GM12865 (cell line): ENCODE data around the gene SMAD7.

Source experiments
- DNase-seq: peaks from one replicate; pipeline ENCODE4 v3.0.0; 2010; ENCODE audit warnings: low read depth
- H3K4me3 ChIP-seq: 2 replicates; pipeline ENCODE4 v1.5.1; 2011; ENCODE audit warnings: mild to moderate bottlenecking, low read depth, low read length, control low read depth
- CTCF ChIP-seq: IDR thresholded peaks from 2 replicates; pipeline ENCODE4 v1.5.1; 2011; ENCODE audit warnings: low read length, control low read depth, low read depth, inconsistent platforms; ENCODE audit not compliant: insufficient read depth; ENCODE audit errors: missing control alignments

SMAD7 gene

GRCh38 chr18:48932462-48932818, 18.3 kb downstream of the SMAD7 start:
- no peak for DNase-seq
- H3K4me3 ChIP-seq = peak overlapping the region; percentile 42
- no peak for TF ChIP-seq CTCF

GRCh38 chr18:48931680-48932461, 18.9 kb downstream of the SMAD7 start:
- DNase-seq = peak; percentile 87
- peak overlapping the region; percentile 42 for H3K4me3 ChIP-seq
- TF ChIP-seq CTCF = no peak

- TF ChIP-seq CTCF = no peak
- no peak for DNase-seq
- H3K4me3 ChIP-seq = no peak overlapping the region
Observed at GRCh38 chr18:48930926-48931325, 19.8 kb downstream of the SMAD7 start.

- no peak overlapping the region for H3K4me3 ChIP-seq
- TF ChIP-seq CTCF = no peak
Observed at GRCh38 chr18:48929941-48930713, 20.6 kb downstream of the SMAD7 start.

GRCh38 chr18:48929212-48929612, 21.6 kb downstream of the SMAD7 start:
- no peak for TF ChIP-seq CTCF
- peak overlapping the region; percentile 16; the same call in 1 of the 2 replicates for H3K4me3 ChIP-seq
- DNase-seq = no peak

More at GRCh38 chr18:48929941-48930713, 20.6 kb downstream of the SMAD7 start:
- DNase-seq = no peak

GRCh38 chr18:48928787-48929186, 22.0 kb downstream of the SMAD7 start:
- TF ChIP-seq CTCF = no peak
- peak overlapping the region; percentile 22 for H3K4me3 ChIP-seq
- peak; percentile 92 for DNase-seq
